MCF 10A (cell line): ENCODE data around the gene AUH. TPM values are rescaled to one million over a fixed set of nuclear protein-coding genes. Genes with fewer than 3 reads are reported as not detected.
"Not testable (repeated sequence)": the region's sequence is repeated elsewhere in the genome, so short reads cannot be mapped to it uniquely, and the experiment has no call there.

ENCODE experiments used
- BruUV-seq: library from RNA; stranded (reverse); fragments of 400-500 nt; replicated peaks from 2 replicates; lab custom pipeline; 2021; lab: Mats Ljungman, UMichigan
- CTCF ChIA-PET: fragments of 300-600 bp; sonication (Branson Sonifier 250); formaldehyde crosslinking; extraction: SDS; loops from one replicate; lab custom pipeline; 2021; ENCODE audit warnings: antibody characterized with exemption, inconsistent platforms; lab: Yijun Ruan, JAX
- POLR2A ChIA-PET: fragments of 300-600, 350-650 bp; sonication (Branson Sonifier 250); formaldehyde crosslinking; extraction: SDS; loops from one replicate; lab custom pipeline; 2020; ENCODE audit warnings: antibody characterized with exemption, inconsistent platforms; lab: Yijun Ruan, JAX
- DNase-seq: peaks from one replicate; pipeline ENCODE4 v3.0.0-alpha.2; 2018; ENCODE audit not compliant: unreplicated experiment
- H3K27ac Mint-ChIP-seq: one replicate; pipeline ENCODE4 v1.8.0; 2022; ENCODE audit warnings: mild to moderate bottlenecking, low read depth, mixed read lengths; ENCODE audit not compliant: unreplicated experiment
- H3K27me3 Mint-ChIP-seq: one replicate; pipeline ENCODE4 v1.8.0; 2022; ENCODE audit warnings: mixed read lengths; ENCODE audit not compliant: insufficient read depth, unreplicated experiment
- H3K36me3 Mint-ChIP-seq: one replicate; pipeline ENCODE4 v1.8.0; 2022; ENCODE audit warnings: mild to moderate bottlenecking, moderate library complexity, mixed read lengths; ENCODE audit not compliant: insufficient read depth, unreplicated experiment
- H3K4me1 Mint-ChIP-seq: one replicate; pipeline ENCODE4 v1.8.0; 2022; ENCODE audit warnings: mixed read lengths; ENCODE audit not compliant: insufficient read depth, unreplicated experiment
- H3K4me3 Mint-ChIP-seq: one replicate; pipeline ENCODE4 v1.8.0; 2022; ENCODE audit warnings: mild to moderate bottlenecking, moderate library complexity, mixed read lengths; ENCODE audit not compliant: unreplicated experiment
- H3K9me3 Mint-ChIP-seq: one replicate; pipeline ENCODE4 v1.8.0; 2022; ENCODE audit warnings: mixed read lengths; ENCODE audit not compliant: unreplicated experiment
- intact Hi-C: fragments of 100-400 bp; cut with micrococcal nuclease; formaldehyde crosslinking; loops from 2 replicates; pipeline ENCODE4 v1.14.1; 2022
- total RNA-seq: library from RNA; stranded (reverse); gene quantifications from 2 replicates; pipeline ENCODE4 v1.2.3, GENCODE V29; 2022
- TF ChIP-seq, protein P1 (sequence below): fragments of 200-600 bp; IDR thresholded peaks from one replicate; pipeline ENCODE4 v1.8.0; 2022; ENCODE audit warnings: antibody characterized with exemption, mild to moderate bottlenecking; ENCODE audit not compliant: unreplicated experiment

The AUH gene
- total RNA-seq, 1 experiment from 2014 or later: 20.9 TPM

- Mint-ChIP-seq H3K27ac (no peak overlapping the region), H3K27me3 (no peaks in the 10 kb centered on the region), H3K9me3 (peaks cover 16% of the 10 kb centered on the region), H3K4me1 (peaks cover 29% of the 10 kb centered on the region), H3K36me3 (no peaks in the 10 kb centered on the region), H3K4me3 (no peak overlapping the region)
- TF ChIP-seq, protein P1, sequence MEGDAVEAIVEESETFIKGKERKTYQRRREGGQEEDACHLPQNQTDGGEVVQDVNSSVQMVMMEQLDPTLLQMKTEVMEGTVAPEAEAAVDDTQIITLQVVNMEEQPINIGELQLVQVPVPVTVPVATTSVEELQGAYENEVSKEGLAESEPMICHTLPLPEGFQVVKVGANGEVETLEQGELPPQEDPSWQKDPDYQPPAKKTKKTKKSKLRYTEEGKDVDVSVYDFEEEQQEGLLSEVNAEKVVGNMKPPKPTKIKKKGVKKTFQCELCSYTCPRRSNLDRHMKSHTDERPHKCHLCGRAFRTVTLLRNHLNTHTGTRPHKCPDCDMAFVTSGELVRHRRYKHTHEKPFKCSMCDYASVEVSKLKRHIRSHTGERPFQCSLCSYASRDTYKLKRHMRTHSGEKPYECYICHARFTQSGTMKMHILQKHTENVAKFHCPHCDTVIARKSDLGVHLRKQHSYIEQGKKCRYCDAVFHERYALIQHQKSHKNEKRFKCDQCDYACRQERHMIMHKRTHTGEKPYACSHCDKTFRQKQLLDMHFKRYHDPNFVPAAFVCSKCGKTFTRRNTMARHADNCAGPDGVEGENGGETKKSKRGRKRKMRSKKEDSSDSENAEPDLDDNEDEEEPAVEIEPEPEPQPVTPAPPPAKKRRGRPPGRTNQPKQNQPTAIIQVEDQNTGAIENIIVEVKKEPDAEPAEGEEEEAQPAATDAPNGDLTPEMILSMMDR: no peak
- BruUV-seq: no TSS peak
- intact Hi-C loops: no loop called here
- ChIA-PET CTCF (interaction anchor here (0.6 to 3.6 kb wide), 6 partner anchors 101 to 285 kb away, joined by 3 to 14 read pairs (median 4); no protein-coding TSS in a partner anchor), POLR2A (interaction anchor here (0.7 to 12.1 kb wide), 8 partner anchors 8 to 219 kb away, joined by 3 to 110 read pairs (median 4); no protein-coding TSS in a partner anchor)
- DNase-seq: no peak
Measured at GRCh38 chr9:91200692-91201336, 160.9 kb downstream of the AUH start.

- ChIA-PET CTCF (interaction anchor here (0.8 to 3.6 kb wide), 8 partner anchors 110 to 285 kb away, joined by 3 to 14 read pairs (median 4); no protein-coding TSS in a partner anchor), POLR2A (interaction anchor here (0.7 to 12.1 kb wide), 14 partner anchors 7 to 228 kb away, joined by 3 to 110 read pairs (median 6); partner anchors contain the start of genes AUH and NFIL3)
- intact Hi-C loops: loop anchor here (5.0 to 10.0 kb wide), 2 partner anchors 222 to 285 kb away; partner anchors contain the start of gene NFIL3
- H3K27me3 Mint-ChIP-seq: no peaks in the 10 kb centered on the region
- peaks cover 16% of the 10 kb centered on the region for H3K9me3 Mint-ChIP-seq
- H3K27ac Mint-ChIP-seq: peak overlapping the region; percentile 12
- BruUV-seq: no TSS peak
- no peaks in the 10 kb centered on the region for H3K36me3 Mint-ChIP-seq
- TF ChIP-seq, protein P1: no peak
- peaks cover 29% of the 10 kb centered on the region for H3K4me1 Mint-ChIP-seq
- no peak overlapping the region for H3K4me3 Mint-ChIP-seq
- DNase-seq: no peak
Measured at GRCh38 chr9:91199739-91200497, 161.8 kb downstream of the AUH start.

DNA sequence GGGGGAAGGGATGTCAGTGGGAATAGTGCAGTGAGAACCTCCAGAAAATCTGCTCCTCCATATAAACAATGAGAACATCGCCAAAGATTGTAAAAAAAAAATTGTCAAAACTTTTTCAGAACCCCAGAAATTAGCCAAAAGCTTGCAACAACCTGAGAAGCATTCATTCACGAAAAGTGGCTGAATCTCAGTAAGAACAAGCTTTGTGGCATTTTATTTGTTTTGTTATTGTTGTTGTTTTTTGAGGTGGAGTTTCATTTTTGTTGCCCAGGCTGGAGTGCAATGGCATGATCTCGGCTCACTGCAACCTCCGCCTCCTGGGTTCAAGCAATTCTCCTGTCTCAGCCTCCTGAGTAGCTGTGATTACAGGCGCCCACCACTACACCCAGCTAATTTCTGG, 162.8 kb downstream of the AUH start:
- H3K36me3 Mint-ChIP-seq, BruUV-seq, H3K27me3 Mint-ChIP-seq, H3K4me3 Mint-ChIP-seq, DNase-seq: not testable (repeated sequence)
- Mint-ChIP-seq H3K4me1 (peaks cover 29% of the 10 kb centered on the region), H3K9me3 (peaks cover 16% of the 10 kb centered on the region), H3K27ac (peak overlapping the region; percentile 90)
- POLR2A ChIA-PET: interaction anchor here (0.7 to 12.1 kb wide), 20 partner anchors 8 to 282 kb away, joined by 3 to 110 read pairs (median 13); partner anchors contain the start of genes AUH and NFIL3
- CTCF ChIA-PET: interaction anchor here (1.0 to 3.6 kb wide), 6 partner anchors 15 to 284 kb away, joined by 3 to 14 read pairs (median 4); no protein-coding TSS in a partner anchor
- intact Hi-C loops: loop anchor here (5.0 to 10.0 kb wide), 2 partner anchors 223 to 284 kb away; partner anchors contain the start of gene NFIL3

GRCh38 chr9:91198405-91198804, 163.3 kb downstream of the AUH start:
- BruUV-seq: no TSS peak
- peaks cover 16% of the 10 kb centered on the region for H3K9me3 Mint-ChIP-seq
- H3K27ac Mint-ChIP-seq: peak overlapping the region; percentile 90
- intact Hi-C loops: loop anchor here (5.0 to 10.0 kb wide), 2 partner anchors 224 to 284 kb away; partner anchors contain the start of gene NFIL3
- no peak for DNase-seq
- CTCF ChIA-PET: interaction anchor here (0.6 to 3.6 kb wide), 6 partner anchors 15 to 283 kb away, joined by 3 to 14 read pairs (median 4); no protein-coding TSS in a partner anchor
- no peaks in the 10 kb centered on the region for H3K27me3 Mint-ChIP-seq
- H3K4me3 Mint-ChIP-seq: no peak overlapping the region
- TF ChIP-seq, protein P1: no peak
- peaks cover 29% of the 10 kb centered on the region for H3K4me1 Mint-ChIP-seq
- POLR2A ChIA-PET: interaction anchor here (0.6 to 12.1 kb wide), 41 partner anchors 9 to 529 kb away, joined by 3 to 110 read pairs (median 5); partner anchors contain the start of genes AUH and NFIL3
- no peaks in the 10 kb centered on the region for H3K36me3 Mint-ChIP-seq
